Natural killer cell (primary cell): ENCODE results near the gene TIFAB. TPM values are rescaled to one million over a fixed set of nuclear protein-coding genes. Genes with fewer than 3 reads are reported as not detected.

Experiments used
- ATAC-seq, 3 donors: fragments of 150-1000 bp in 2 of 3; fragments of 200-7000 bp in 1 of 3; cut with Tn5 transposase; 1 replicate in 1 of 3; 2 replicates in 2 of 3; pipeline ENCODE4 v1.10.0; 2021; ENCODE audit warnings: mild to moderate bottlenecking in 2 of 3, moderate library complexity in 2 of 3
- DNase-seq, 2 donors: peaks; one replicate each; pipeline versions ENCODE4 v3.0.0 to v3.0.0-alpha.2; 2013 to 2021; ENCODE audit warnings: mixed read lengths in 1 of 2
- H3K27ac ChIP-seq: one replicate; pipeline ENCODE4 v1.5.1; 2013; ENCODE audit warnings: mild to moderate bottlenecking, low read length
- H3K27me3 ChIP-seq: one replicate; pipeline ENCODE4 v1.6.1; 2013; ENCODE audit warnings: low read length; ENCODE audit not compliant: control insufficient read depth, insufficient read depth
- H3K36me3 ChIP-seq: one replicate; pipeline ENCODE4 v1.6.1; 2013; ENCODE audit warnings: low read length; ENCODE audit not compliant: control insufficient read depth, insufficient read depth
- H3K4me1 ChIP-seq: one replicate; pipeline ENCODE4 v1.6.1; 2013; ENCODE audit warnings: low read length; ENCODE audit not compliant: control insufficient read depth, insufficient read depth
- H3K4me3 ChIP-seq: one replicate; pipeline ENCODE4 v1.5.1; 2013; ENCODE audit warnings: low read length
- H3K9me3 ChIP-seq: one replicate; pipeline ENCODE4 v1.6.1; 2013; ENCODE audit warnings: low read length; ENCODE audit not compliant: control insufficient read depth, insufficient read depth
- H3K27ac Mint-ChIP-seq, 2 donors: one replicate each; pipeline ENCODE4 v1.8.0; 2022; ENCODE audit warnings: mild to moderate bottlenecking in 2 of 2, mixed read lengths in 2 of 2, moderate library complexity in 1 of 2
- H3K27me3 Mint-ChIP-seq, 2 donors: one replicate each; pipeline ENCODE4 v1.8.0; 2022; ENCODE audit warnings: low read depth in 2 of 2, mixed read lengths in 2 of 2
- H3K36me3 Mint-ChIP-seq: one replicate; pipeline ENCODE4 v1.8.0; 2022; ENCODE audit warnings: mixed read lengths
- H3K4me1 Mint-ChIP-seq, 2 donors: one replicate each; pipeline ENCODE4 v1.8.0; 2022; ENCODE audit warnings: mixed read lengths in 2 of 2
- H3K4me3 Mint-ChIP-seq: one replicate; pipeline ENCODE4 v1.8.0; 2022; ENCODE audit warnings: mild to moderate bottlenecking, moderate library complexity, mixed read lengths
- H3K9me3 Mint-ChIP-seq, 2 donors: one replicate each; pipeline ENCODE4 v1.8.0; 2022; ENCODE audit warnings: mixed read lengths in 2 of 2
- WGBS: methylation state at CpG from one replicate; pipeline ENCODE4 v1.1.7; 2013; ENCODE audit warnings: missing lambda C conversion rate; ENCODE audit not compliant: insufficient coverage; 5-methylcytosine and 5-hydroxymethylcytosine counted together
- intact Hi-C: fragments of 100-400 bp; cut with micrococcal nuclease; formaldehyde crosslinking; loops from one replicate; pipeline ENCODE4 v1.14.2; 2022
- total RNA-seq, 4 donors: library from RNA; stranded (reverse); fragments of 120-200 nt in 1 of 4; gene quantifications; one replicate each; pipeline versions ENCODE4 v1.2.3 to v1.2.4, GENCODE V29; 2013 to 2022
- TF ChIP-seq, protein P1 (sequence below): fragments of 200-600 bp; IDR thresholded peaks from one replicate; pipeline ENCODE4 v1.8.0; 2022; ENCODE audit warnings: antibody characterized with exemption

The TIFAB gene
- total RNA-seq, 3 donors from 2014 or later (not counting 1 experiment from before 2014, with no cell fraction given): 0.05 to 0.21 TPM; not detected in 1

DNA sequence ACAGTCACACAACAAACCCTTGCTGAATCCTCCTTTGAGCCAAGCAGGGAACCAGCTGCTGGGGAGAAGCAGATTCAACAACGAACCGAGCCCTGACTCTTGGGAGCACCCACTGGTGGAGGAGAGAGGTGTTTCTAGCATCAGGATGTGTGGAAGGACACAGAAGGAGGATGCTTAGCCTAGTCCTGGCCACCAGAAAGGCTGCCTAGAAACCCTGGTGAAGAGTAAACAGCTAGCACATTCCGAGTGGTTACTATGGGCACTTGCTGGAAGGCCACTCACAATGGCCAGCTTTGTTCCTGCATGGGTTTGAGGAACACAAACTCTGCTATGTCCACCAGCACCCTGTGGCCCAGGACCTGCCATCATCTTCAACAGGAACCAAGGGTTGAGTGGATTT, 1.8 kb downstream of the TIFAB start:
- WGBS: 65% methylated on average over 3 of the region's 3 CpGs
- H3K9me3 Mint-ChIP-seq: no peaks in the 10 kb centered on the region
- H3K27ac ChIP-seq: no peak overlapping the region
- no peak overlapping the region for H3K4me3 ChIP-seq
- H3K4me1 ChIP-seq: peaks cover 4% of the 10 kb centered on the region
- DNase-seq: no peak
- no peaks in the 10 kb centered on the region for H3K27me3 ChIP-seq
- H3K27ac Mint-ChIP-seq: no peak overlapping the region
- H3K36me3 ChIP-seq: no peaks in the 10 kb centered on the region
- no peaks in the 10 kb centered on the region for H3K9me3 ChIP-seq
- ATAC-seq: no peak
- TF ChIP-seq, protein P1, sequence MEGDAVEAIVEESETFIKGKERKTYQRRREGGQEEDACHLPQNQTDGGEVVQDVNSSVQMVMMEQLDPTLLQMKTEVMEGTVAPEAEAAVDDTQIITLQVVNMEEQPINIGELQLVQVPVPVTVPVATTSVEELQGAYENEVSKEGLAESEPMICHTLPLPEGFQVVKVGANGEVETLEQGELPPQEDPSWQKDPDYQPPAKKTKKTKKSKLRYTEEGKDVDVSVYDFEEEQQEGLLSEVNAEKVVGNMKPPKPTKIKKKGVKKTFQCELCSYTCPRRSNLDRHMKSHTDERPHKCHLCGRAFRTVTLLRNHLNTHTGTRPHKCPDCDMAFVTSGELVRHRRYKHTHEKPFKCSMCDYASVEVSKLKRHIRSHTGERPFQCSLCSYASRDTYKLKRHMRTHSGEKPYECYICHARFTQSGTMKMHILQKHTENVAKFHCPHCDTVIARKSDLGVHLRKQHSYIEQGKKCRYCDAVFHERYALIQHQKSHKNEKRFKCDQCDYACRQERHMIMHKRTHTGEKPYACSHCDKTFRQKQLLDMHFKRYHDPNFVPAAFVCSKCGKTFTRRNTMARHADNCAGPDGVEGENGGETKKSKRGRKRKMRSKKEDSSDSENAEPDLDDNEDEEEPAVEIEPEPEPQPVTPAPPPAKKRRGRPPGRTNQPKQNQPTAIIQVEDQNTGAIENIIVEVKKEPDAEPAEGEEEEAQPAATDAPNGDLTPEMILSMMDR: no peak
- no peak overlapping the region for H3K4me3 Mint-ChIP-seq
- no peaks in the 10 kb centered on the region for H3K36me3 Mint-ChIP-seq
- intact Hi-C loops: no loop called here
- H3K27me3 Mint-ChIP-seq: peaks cover 0 to 12% of the 10 kb centered on the region in 2 donors
- H3K4me1 Mint-ChIP-seq: no peaks in the 10 kb centered on the region

DNA sequence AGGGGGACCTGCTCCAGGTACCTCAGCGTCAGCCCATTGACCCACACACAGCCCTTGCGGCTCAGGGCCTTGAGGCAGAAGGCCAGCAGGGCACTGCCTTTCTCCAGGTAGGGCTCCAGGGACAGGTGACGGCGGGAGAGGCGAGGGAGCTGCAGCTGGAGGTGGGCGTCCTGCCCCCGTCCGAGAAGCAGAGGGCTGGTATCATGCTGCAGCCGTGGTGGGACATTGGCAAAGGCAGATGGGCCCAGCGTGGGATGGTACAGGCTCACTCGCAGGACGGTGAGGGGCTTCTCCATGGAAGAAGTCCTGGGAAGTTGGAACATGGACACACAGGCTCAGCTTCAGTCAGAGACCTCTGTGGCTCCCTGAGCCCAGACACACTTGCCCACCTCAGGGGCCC, 2.5 kb downstream of the TIFAB start:
- Histone ChIP-seq H3K4me1 (peaks cover 11% of the 10 kb centered on the region), H3K27me3 (no peaks in the 10 kb centered on the region), H3K36me3 (no peaks in the 10 kb centered on the region), H3K27ac (no peak overlapping the region), H3K4me3 (no peak overlapping the region), H3K9me3 (no peaks in the 10 kb centered on the region)
- intact Hi-C loops: no loop called here
- Mint-ChIP-seq H3K9me3 (no peaks in the 10 kb centered on the region), H3K27me3 (peaks cover 2 to 12% of the 10 kb centered on the region in 2 donors), H3K4me1 (peaks cover 2 to 4% of the 10 kb centered on the region in 2 donors), H3K36me3 (no peaks in the 10 kb centered on the region), H3K4me3 (no peak overlapping the region), H3K27ac (no peak overlapping the region)
- TF ChIP-seq, protein P1: no peak
- DNase-seq (no peak), ATAC-seq (no peak)
- WGBS: 91% methylated on average over 12 of the region's 12 CpGs

DNA sequence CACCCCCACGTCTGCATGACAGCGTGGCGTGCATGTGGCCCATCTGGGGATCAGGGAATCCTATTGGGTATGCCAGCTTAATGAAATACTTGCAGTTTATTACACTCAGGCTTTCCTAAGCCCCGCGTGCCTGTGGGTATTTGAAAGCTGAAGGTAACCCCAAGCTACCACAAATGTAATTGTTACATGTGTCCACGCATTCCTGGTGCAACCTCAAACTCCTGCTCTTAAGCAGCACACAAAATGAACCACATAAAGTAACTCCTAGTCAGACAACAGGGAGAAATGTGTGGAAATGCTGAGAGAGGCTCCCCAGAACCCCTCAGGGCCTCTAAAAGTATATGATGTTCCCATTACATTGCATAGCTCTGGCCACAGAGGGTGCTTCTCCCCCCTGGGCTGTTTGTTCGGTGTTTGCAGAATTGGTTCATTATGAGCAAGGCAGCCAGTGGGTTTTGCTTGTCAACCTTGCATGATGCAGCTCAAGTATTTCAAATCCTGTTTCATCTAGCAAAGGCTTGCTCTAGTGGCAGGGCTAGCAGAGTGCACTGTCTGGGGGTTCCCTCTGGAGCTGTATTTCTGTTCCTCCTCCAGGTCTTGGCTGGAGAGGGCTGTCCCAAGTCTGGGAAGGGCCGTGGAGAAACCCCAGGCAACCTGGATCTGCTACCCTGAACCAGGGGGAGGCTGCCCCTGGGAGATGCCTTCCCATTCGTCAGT, 3.2 kb downstream of the TIFAB start:
- no peak overlapping the region for H3K27ac ChIP-seq
- 78% methylated on average over 8 of the region's 9 CpGs for WGBS
- no peak for ATAC-seq
- H3K27me3 Mint-ChIP-seq: peaks cover 8 to 12% of the 10 kb centered on the region in 2 donors
- H3K4me1 Mint-ChIP-seq: peaks cover 9 to 11% of the 10 kb centered on the region in 2 donors
- no peaks in the 10 kb centered on the region for H3K36me3 ChIP-seq
- TF ChIP-seq, protein P1: no peak
- no peaks in the 10 kb centered on the region for H3K27me3 ChIP-seq
- H3K9me3 ChIP-seq: no peaks in the 10 kb centered on the region
- no peaks in the 10 kb centered on the region for H3K36me3 Mint-ChIP-seq
- intact Hi-C loops: no loop called here
- H3K27ac Mint-ChIP-seq: no peak overlapping the region
- DNase-seq: no peak
- no peak overlapping the region for H3K4me3 Mint-ChIP-seq
- H3K9me3 Mint-ChIP-seq: no peaks in the 10 kb centered on the region
- no peak overlapping the region for H3K4me3 ChIP-seq
- H3K4me1 ChIP-seq: peaks cover 18% of the 10 kb centered on the region
